CD14-positive monocyte (primary cell): ENCODE measurements around the gene PCAT6. TPM values are rescaled to one million over a fixed set of nuclear protein-coding genes. Genes with fewer than 3 reads are reported as not detected.

Experiments
- DNase-seq, 3 donors: peaks; one replicate each; pipeline ENCODE4 v3.0.0-alpha.2; 2011 to 2022
- H2AFZ ChIP-seq: 2 replicates; pipeline ENCODE4 v1.6.0; 2012; ENCODE audit warnings: mild to moderate bottlenecking, low read depth, low read length, inconsistent platforms; ENCODE audit not compliant: insufficient read depth, poor library complexity, severe bottlenecking
- H3K27ac ChIP-seq, 2 donors: 1 replicate in 1 of 2; 2 replicates in 1 of 2; pipeline ENCODE4 v1.5.1; 2012 to 2013; ENCODE audit warnings: low read length in 2 of 2, control low read depth in 1 of 2, inconsistent platforms in 1 of 2, low read depth in 1 of 2, mild to moderate bottlenecking in 1 of 2
- H3K27me3 ChIP-seq, 2 donors: one replicate each; pipeline versions ENCODE4 v1.6.0 to v1.6.1; 2011 to 2013; ENCODE audit warnings: low read length in 2 of 2; ENCODE audit not compliant: control insufficient read depth in 2 of 2, insufficient read depth in 2 of 2
- H3K36me3 ChIP-seq, 2 donors: replicated peaks in 1 of 2; 1 replicate in 1 of 2; 2 replicates in 1 of 2; pipeline versions ENCODE4 v1.5.1 to v1.6.1; 2012 to 2013; ENCODE audit warnings: low read length in 2 of 2, control low read depth in 1 of 2, inconsistent platforms in 1 of 2, mild to moderate bottlenecking in 1 of 2; ENCODE audit not compliant: insufficient read depth in 2 of 2, control insufficient read depth in 1 of 2
- H3K4me1 ChIP-seq, 2 donors: 1 replicate in 1 of 2; 2 replicates in 1 of 2; pipeline versions ENCODE4 v1.5.1 to v1.6.1; 2012 to 2013; ENCODE audit warnings: low read length in 2 of 2, control low read depth in 1 of 2, inconsistent platforms in 1 of 2, mild to moderate bottlenecking in 1 of 2, moderate library complexity in 1 of 2; ENCODE audit not compliant: insufficient read depth in 2 of 2, control insufficient read depth in 1 of 2
- H3K4me2 ChIP-seq: replicated peaks from 2 replicates; pipeline ENCODE3; 2012; ENCODE audit warnings: low read length, moderate library complexity, mild to moderate bottlenecking; ENCODE audit not compliant: poor library complexity, severe bottlenecking; ENCODE audit errors: extremely low read depth
- H3K4me3 ChIP-seq, 3 experiments: fragments of 200-600 bp in 1 of 3; sonication (generic) in 1 of 3; replicated peaks in 1 of 3; 1 replicate in 2 of 3; 2 replicates in 1 of 3; pipeline ENCODE4 v1.5.1; 2011 to 2013; ENCODE audit warnings: low read length in 3 of 3, mild to moderate bottlenecking in 3 of 3, control low read depth in 2 of 3, low read depth in 2 of 3, inconsistent platforms in 1 of 3, moderate library complexity in 1 of 3
- H3K79me2 ChIP-seq: 2 replicates; pipeline ENCODE4 v1.6.0; 2012; ENCODE audit warnings: mild to moderate bottlenecking, control low read depth, inconsistent platforms, low read length, moderate library complexity; ENCODE audit not compliant: insufficient read depth
- H3K9ac ChIP-seq: 2 replicates; pipeline ENCODE4 v1.6.0; 2017; ENCODE audit warnings: low read length, mild to moderate bottlenecking; ENCODE audit not compliant: insufficient read depth, poor library complexity, severe bottlenecking
- H3K9me3 ChIP-seq, 2 donors: replicated peaks in 1 of 2; 1 replicate in 1 of 2; 2 replicates in 1 of 2; pipeline versions ENCODE4 v1.5.1 to v1.6.1; 2012 to 2013; ENCODE audit warnings: low read length in 2 of 2, control low read depth in 1 of 2; ENCODE audit not compliant: control insufficient read depth in 1 of 2, insufficient read depth in 1 of 2
- H4K20me1 ChIP-seq: 2 replicates; pipeline ENCODE4 v1.6.0; 2012; ENCODE audit warnings: mild to moderate bottlenecking, low read length, control low read depth, moderate library complexity; ENCODE audit not compliant: insufficient read depth
- H3K27ac Mint-ChIP-seq, 7 donors: one replicate each; pipeline ENCODE4 v1.8.0; 2020; ENCODE audit warnings: mild to moderate bottlenecking in 7 of 7, mixed read lengths in 7 of 7, moderate library complexity in 6 of 7, inconsistent platforms in 2 of 7
- H3K27me3 Mint-ChIP-seq, 3 donors: one replicate each; pipeline ENCODE4 v1.8.0; 2021 to 2022; ENCODE audit warnings: low read depth in 3 of 3, mild to moderate bottlenecking in 3 of 3, mixed read lengths in 3 of 3, moderate library complexity in 3 of 3, inconsistent platforms in 1 of 3
- H3K36me3 Mint-ChIP-seq, 2 donors: one replicate each; pipeline ENCODE4 v1.8.0; 2020; ENCODE audit warnings: mixed read lengths in 2 of 2, inconsistent platforms in 1 of 2, mild to moderate bottlenecking in 1 of 2
- H3K4me1 Mint-ChIP-seq: one replicate; pipeline ENCODE4 v1.8.0; 2020; ENCODE audit warnings: mild to moderate bottlenecking, mixed read lengths
- H3K4me3 Mint-ChIP-seq, 2 donors: one replicate each; pipeline ENCODE4 v1.8.0; 2020; ENCODE audit warnings: mild to moderate bottlenecking in 2 of 2, mixed read lengths in 2 of 2, moderate library complexity in 1 of 2
- H3K9me3 Mint-ChIP-seq, 7 donors: one replicate each; pipeline ENCODE4 v1.8.0; 2020 to 2022; ENCODE audit warnings: mixed read lengths in 7 of 7, mild to moderate bottlenecking in 6 of 7, moderate library complexity in 6 of 7, inconsistent platforms in 2 of 7
- WGBS: methylation state at CpG from one replicate; pipeline ENCODE4 v1.1.5; 2013; ENCODE audit warnings: missing lambda C conversion rate; ENCODE audit not compliant: insufficient coverage; 5-methylcytosine and 5-hydroxymethylcytosine counted together
- intact Hi-C, 2 donors: fragments of 100-400 bp; cut with micrococcal nuclease; formaldehyde crosslinking; loops; one replicate each; pipeline versions ENCODE4 v1.15.0 to v1.15.1; 2023
- polyA plus RNA-seq, 3 donors: library from polyadenylated mRNA; depleted of rRNA in 1 of 3; unstranded in 2 of 3; stranded (reverse) in 1 of 3; fragments of 300-500 nt in 2 of 3; fragments of >200 nt in 1 of 3; fragmentation: Illumina TruSeq in 2 of 3; gene quantifications; 1 replicate in 2 of 3; 2 replicates in 1 of 3; pipeline ENCODE4 v1.2.3, GENCODE V29; 2012 to 2021
- TF ChIP-seq, protein P1 (sequence below): fragments of 200-600 bp; IDR thresholded peaks from one replicate; pipeline ENCODE4 v1.8.0; 2022; ENCODE audit warnings: antibody characterized with exemption, mild to moderate bottlenecking

Gene PCAT6
- polyA plus RNA-seq, 3 donors: 1.0 TPM; not detected in 2

DNA sequence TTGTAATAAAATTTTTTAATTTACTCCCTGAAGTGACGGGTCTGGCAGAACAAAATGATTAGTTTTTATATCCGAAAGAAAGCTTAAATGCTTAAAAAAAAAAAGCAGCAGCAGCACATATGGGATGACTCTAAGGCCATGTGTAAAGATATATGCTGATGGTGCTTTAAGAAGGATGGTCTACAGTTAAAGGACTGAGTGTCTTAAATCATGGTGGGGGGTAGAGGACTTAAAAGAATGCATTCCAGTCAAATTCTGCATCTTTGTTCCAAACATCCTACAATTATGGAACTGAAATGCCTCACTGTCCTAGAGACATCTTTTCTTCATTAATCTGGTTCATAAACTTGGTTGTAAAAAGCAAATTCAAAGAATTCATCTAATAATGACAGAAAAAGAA is 9.6 kb upstream of the PCAT6 start:
- Histone ChIP-seq H3K9ac (no peak overlapping the region), H3K27ac (no peak overlapping the region), H3K4me1 (peaks cover 14 to 18% of the 10 kb centered on the region in 2 donors), H3K4me3 (no peak overlapping the region), H3K36me3 (no peaks in the 10 kb centered on the region), H3K79me2 (peaks cover 92% of the 10 kb centered on the region), H4K20me1 (peaks cover 83% of the 10 kb centered on the region), H3K4me2 (no peak overlapping the region), H2AFZ (no peak overlapping the region), H3K9me3 (no peaks in the 10 kb centered on the region), H3K27me3 (no peaks in the 10 kb centered on the region)
- peaks cover 30% of the 10 kb centered on the region for H3K4me1 Mint-ChIP-seq
- WGBS: 100% methylated on average over 2 of the region's 2 CpGs
- no peak overlapping the region for H3K4me3 Mint-ChIP-seq
- intact Hi-C loops: no loop called here
- no peak for DNase-seq
- peaks cover 0 to 2% (median 0%) of the 10 kb centered on the region in 7 donors for H3K9me3 Mint-ChIP-seq
- TF ChIP-seq, protein P1, sequence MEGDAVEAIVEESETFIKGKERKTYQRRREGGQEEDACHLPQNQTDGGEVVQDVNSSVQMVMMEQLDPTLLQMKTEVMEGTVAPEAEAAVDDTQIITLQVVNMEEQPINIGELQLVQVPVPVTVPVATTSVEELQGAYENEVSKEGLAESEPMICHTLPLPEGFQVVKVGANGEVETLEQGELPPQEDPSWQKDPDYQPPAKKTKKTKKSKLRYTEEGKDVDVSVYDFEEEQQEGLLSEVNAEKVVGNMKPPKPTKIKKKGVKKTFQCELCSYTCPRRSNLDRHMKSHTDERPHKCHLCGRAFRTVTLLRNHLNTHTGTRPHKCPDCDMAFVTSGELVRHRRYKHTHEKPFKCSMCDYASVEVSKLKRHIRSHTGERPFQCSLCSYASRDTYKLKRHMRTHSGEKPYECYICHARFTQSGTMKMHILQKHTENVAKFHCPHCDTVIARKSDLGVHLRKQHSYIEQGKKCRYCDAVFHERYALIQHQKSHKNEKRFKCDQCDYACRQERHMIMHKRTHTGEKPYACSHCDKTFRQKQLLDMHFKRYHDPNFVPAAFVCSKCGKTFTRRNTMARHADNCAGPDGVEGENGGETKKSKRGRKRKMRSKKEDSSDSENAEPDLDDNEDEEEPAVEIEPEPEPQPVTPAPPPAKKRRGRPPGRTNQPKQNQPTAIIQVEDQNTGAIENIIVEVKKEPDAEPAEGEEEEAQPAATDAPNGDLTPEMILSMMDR: no peak
- H3K27ac Mint-ChIP-seq: no peak overlapping the region
- H3K27me3 Mint-ChIP-seq: peaks cover 0 to under 1% (median 0%) of the 10 kb centered on the region in 3 donors
- peaks cover 0 to 6% of the 10 kb centered on the region in 2 donors for H3K36me3 Mint-ChIP-seq

GRCh38 chr1:202802034-202802433 is 8.7 kb upstream of the PCAT6 start:
- Histone ChIP-seq H3K79me2 (peaks cover 92% of the 10 kb centered on the region), H2AFZ (no peak overlapping the region), H3K9me3 (no peaks in the 10 kb centered on the region), H3K36me3 (no peaks in the 10 kb centered on the region), H4K20me1 (peaks cover 80% of the 10 kb centered on the region), H3K27ac (no peak overlapping the region), H3K4me2 (no peak overlapping the region), H3K27me3 (no peaks in the 10 kb centered on the region), H3K9ac (no peak overlapping the region), H3K4me1 (peaks cover 23 to 26% of the 10 kb centered on the region in 2 donors), H3K4me3 (no peak overlapping the region)
- intact Hi-C loops: no loop called here
- peaks cover 37% of the 10 kb centered on the region for H3K4me1 Mint-ChIP-seq
- 80% methylated on average over 1 of the region's 2 CpGs for WGBS
- no peak overlapping the region for H3K4me3 Mint-ChIP-seq
- H3K27ac Mint-ChIP-seq: no peak overlapping the region
- TF ChIP-seq, protein P1: no peak
- no peaks in the 10 kb centered on the region for H3K27me3 Mint-ChIP-seq
- DNase-seq: no peak
- H3K9me3 Mint-ChIP-seq: peaks cover 0 to 2% (median 0%) of the 10 kb centered on the region in 7 donors
- H3K36me3 Mint-ChIP-seq: peaks cover 0 to 5% of the 10 kb centered on the region in 2 donors
